GM10248 (cell line): ENCODE results near the gene SLC27A4.

Experiments
- CTCF ChIA-PET: fragments of 300-600 bp; sonication (Branson Sonifier 250); formaldehyde crosslinking; extraction: SDS; loops from one replicate; lab custom pipeline; 2021; ENCODE audit warnings: antibody characterized with exemption; lab: Yijun Ruan, JAX
- POLR2A ChIA-PET: fragments of 350-650 bp; sonication (Branson Sonifier 250); formaldehyde crosslinking; extraction: SDS; loops from one replicate; lab custom pipeline; 2020; ENCODE audit warnings: antibody characterized with exemption; lab: Yijun Ruan, JAX
- DNase-seq: peaks from one replicate; pipeline ENCODE4 v3.0.0; 2012; ENCODE audit errors: extremely low spot score
- CTCF ChIP-seq: IDR thresholded peaks from 2 replicates; pipeline ENCODE4 v1.5.1; 2012; ENCODE audit warnings: mild to moderate bottlenecking, low read depth; ENCODE audit errors: extremely low read depth, missing control alignments, control extremely low read depth

Gene SLC27A4

GRCh38 chr9:128298535-128299482 lies 41.5 kb upstream of the SLC27A4 start:
- POLR2A ChIA-PET, result interaction anchor here (0.7 kb wide), 1 partner anchor 36 kb away, joined by 5 read pairs; no protein-coding TSS in a partner anchor
- no peak for DNase-seq
- CTCF ChIA-PET, result interaction anchor here (1.1 to 4.5 kb wide), 5 partner anchors 11 to 64 kb away, joined by 3 to 31 read pairs (median 4); no protein-coding TSS in a partner anchor
- no peak for TF ChIP-seq CTCF

DNA sequence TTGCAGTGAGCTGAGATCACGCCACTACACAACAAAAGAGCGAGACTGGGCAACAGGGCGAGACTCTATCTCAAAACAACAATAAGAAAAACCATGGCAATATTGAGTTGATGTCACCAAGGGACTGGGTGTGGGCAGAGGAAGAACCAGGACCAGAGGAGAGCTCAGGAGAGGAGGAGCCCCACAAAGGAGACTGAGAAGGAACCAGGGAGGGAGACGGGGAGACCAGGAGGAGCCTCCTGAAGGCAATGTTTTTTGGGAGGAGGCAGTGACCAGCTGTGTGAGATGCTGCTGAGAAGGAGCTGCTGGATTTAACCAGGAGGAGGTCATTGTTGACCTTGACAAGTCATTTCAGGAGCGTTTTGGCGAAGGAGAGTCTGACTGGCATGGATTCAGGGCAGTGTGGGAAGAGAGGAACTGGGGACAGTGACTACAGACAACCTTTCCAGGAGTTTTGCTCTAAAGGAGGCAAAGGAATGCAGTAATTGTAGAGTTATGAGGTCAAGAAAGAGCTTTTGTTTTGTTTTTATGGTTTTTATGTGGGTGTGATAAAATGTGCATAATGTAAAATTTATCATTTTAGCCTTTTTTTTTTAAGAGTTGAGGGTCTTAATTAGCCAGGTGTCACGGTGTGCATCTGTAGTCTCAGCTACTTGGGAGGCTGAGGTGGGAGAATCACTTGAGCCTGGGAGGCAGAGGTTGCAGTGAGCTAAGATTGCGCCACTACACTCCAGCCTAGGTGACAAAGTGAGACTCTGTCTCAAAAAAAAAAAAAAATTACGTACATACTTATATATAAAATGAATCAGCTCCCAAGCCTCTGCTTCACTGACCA lies 36.0 kb upstream of the SLC27A4 start:
- CTCF ChIA-PET, result interaction anchor here (1.2 to 4.4 kb wide), 4 partner anchors 8 to 134 kb away, joined by 3 to 20 read pairs (median 7); no protein-coding TSS in a partner anchor
- DNase-seq, result no peak
- TF ChIP-seq CTCF, result no peak
- POLR2A ChIA-PET, result interaction anchor here (0.6 kb wide), 1 partner anchor 9 kb away, joined by 3 read pairs; no protein-coding TSS in a partner anchor

GRCh38 chr9:128304971-128305288 lies 35.4 kb upstream of the SLC27A4 start:
- POLR2A ChIA-PET, result no interaction called here
- CTCF ChIA-PET, result interaction anchor here (1.2 to 4.4 kb wide), 4 partner anchors 9 to 134 kb away, joined by 3 to 20 read pairs (median 7); no protein-coding TSS in a partner anchor
- TF ChIP-seq CTCF, result no peak
- DNase-seq, result no peak

GRCh38 chr9:128309551-128309950 lies 30.8 kb upstream of the SLC27A4 start:
- CTCF ChIA-PET, result interaction anchor here (1.4 to 5.1 kb wide), 3 partner anchors 13 to 32 kb away, joined by 3 to 31 read pairs (median 6); no protein-coding TSS in a partner anchor
- POLR2A ChIA-PET, result interaction anchor here (0.5 to 0.7 kb wide), 2 partner anchors 65 to 466 kb away, joined by 3 read pairs; no protein-coding TSS in a partner anchor
- DNase-seq, result no peak
- no peak for TF ChIP-seq CTCF

DNA sequence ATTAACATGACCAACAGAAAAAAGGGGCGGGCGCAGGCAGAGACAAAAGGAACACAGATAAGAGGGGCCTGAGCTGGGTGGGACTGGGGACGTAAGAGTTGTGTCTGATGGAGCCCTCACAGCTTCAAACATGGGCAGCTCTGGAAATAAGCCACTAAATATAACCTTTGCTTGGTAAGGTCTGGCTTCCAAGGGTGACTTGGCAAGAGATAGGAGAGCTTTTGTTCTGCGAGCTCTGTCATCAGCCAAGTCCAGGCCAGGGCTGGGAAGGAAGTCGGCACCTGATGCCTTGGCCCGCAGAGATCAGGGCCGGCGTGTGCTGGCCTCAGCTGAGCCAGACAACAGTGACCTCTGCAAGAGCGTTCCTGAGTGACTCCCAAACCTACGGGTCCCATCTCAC lies 29.9 kb upstream of the SLC27A4 start:
- ChIA-PET CTCF (interaction anchor here (1.2 to 5.1 kb wide), 4 partner anchors 14 to 120 kb away, joined by 3 to 31 read pairs (median 4); no protein-coding TSS in a partner anchor), POLR2A (no interaction called here)
- DNase-seq, result no peak
- TF ChIP-seq CTCF, result no peak
